Loucy (cell line): ENCODE results near the gene SCFD1.

ENCODE experiments used
- EZH2phosphoT487 ChIP-seq: fragments of 200-600 bp; IDR thresholded peaks from 2 replicates; pipeline ENCODE4 v1.6.1; 2018; ENCODE audit warnings: antibody characterized with exemption, mild to moderate bottlenecking, moderate library complexity, borderline replicate concordance
- TF ChIP-seq, protein P1 (sequence below): fragments of 200-600 bp; sonication (generic); conservative IDR thresholded peaks from 2 replicates; pipeline ENCODE4 v1.5.1; 2014; ENCODE audit warnings: mild to moderate bottlenecking, antibody characterized with exemption, low read length

DNA sequence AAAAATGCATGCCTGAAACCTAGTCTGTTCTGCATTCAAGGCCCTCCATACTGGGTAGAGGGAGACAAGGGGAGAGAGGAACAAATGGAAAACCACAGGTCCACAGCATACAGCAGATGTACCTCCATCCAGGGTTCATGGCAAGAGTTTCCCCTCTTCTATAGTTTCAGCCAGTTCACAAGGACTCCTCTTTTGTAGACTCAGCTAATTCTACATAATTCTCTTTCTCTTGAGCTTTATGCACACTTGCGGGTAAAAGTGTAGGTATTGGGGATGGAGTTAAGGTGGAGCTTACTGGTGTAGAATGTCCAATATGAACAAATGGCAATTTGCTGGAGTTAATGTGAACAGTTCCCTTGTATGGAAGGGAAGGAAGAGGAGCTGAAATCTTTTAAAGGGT lies 39.7 kb upstream of the SCFD1 start:
- TF ChIP-seq, protein P1, sequence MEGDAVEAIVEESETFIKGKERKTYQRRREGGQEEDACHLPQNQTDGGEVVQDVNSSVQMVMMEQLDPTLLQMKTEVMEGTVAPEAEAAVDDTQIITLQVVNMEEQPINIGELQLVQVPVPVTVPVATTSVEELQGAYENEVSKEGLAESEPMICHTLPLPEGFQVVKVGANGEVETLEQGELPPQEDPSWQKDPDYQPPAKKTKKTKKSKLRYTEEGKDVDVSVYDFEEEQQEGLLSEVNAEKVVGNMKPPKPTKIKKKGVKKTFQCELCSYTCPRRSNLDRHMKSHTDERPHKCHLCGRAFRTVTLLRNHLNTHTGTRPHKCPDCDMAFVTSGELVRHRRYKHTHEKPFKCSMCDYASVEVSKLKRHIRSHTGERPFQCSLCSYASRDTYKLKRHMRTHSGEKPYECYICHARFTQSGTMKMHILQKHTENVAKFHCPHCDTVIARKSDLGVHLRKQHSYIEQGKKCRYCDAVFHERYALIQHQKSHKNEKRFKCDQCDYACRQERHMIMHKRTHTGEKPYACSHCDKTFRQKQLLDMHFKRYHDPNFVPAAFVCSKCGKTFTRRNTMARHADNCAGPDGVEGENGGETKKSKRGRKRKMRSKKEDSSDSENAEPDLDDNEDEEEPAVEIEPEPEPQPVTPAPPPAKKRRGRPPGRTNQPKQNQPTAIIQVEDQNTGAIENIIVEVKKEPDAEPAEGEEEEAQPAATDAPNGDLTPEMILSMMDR, result no peak
- TF ChIP-seq EZH2phosphoT487, result no peak
